Metanephros (tissue), 2 donors: Measurements from ENCODE around the gene TLX3. TPM values are rescaled to one million over a fixed set of nuclear protein-coding genes. Genes with fewer than 3 reads are reported as not detected.

Experiments used
- small RNA-seq: library from RNA; depleted of rRNA; stranded (forward); fragments of <200 nt; gene quantifications from one replicate; pipeline ENCODE3, GENCODE V24; 2014; ENCODE audit warnings: low replicate concordance
- total RNA-seq: library from RNA; depleted of rRNA; stranded (reverse); fragments of >200 nt; gene quantifications from one replicate; pipeline ENCODE4 v1.2.3, GENCODE V29; 2014

The TLX3 gene
- not detected for total RNA-seq

DNA sequence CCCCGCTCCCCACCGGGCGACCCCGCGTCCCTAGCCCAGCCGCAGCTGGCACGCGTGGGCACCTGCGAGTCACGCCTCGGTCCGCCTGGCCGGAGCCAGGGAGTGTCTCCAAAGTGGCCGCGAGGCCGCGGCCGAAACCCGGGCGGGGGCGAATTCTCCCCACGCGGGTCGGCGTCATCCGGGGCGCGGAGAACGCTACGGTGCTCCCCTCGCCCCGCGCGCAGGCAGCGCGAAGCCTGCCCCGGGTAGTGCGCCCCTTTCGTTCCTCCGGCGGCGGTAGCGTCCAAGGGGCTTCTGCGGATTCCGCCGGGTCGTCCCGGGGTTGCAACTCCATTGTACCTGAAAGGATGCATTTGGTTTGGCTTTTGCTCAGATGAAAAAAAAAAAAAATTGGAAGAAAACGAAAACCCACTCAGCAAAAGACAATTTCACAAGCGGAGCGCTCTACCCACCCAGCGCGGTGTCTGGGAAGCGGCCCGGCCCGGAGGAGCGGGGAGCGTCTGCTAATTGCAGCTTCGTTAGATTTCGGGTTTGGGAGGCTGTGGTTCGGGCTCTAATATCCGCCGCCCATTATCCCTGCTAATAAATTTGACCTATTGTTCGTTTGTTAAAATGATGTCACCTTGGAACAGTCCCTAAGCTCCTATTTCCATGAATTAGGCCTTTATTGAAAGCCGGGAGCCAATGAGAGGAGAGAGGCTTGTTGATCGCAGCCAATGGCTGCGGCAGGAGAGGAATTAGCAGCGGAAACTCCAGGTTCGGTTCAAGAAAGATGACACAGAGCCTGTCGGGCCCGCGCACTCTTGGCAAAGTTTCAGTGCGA, at the start of gene TLX3:
Gene TLX3 (plus strand): TSS at position 796 of the 823 bp plus-strand sequence. CDS start 118 bp downstream, outside the sequence.

Small RNA genes within 50 kb of the gene (small RNA-seq; reads per million reads assigned to genes)
- gene AC091980.1 (not detected), gene RN7SL339P (not detected)

Other genes starting within 250 kb of the TLX3 start
- gene NPM1, start 78.6 kb downstream of the TLX3 start, total RNA-seq = 1,200 TPM
- gene FGF18, start 110.4 kb downstream of the TLX3 start, total RNA-seq = 1.6 TPM